Neural progenitor cell (in vitro differentiated cells): ENCODE data around the gene SMYD3. TPM values are rescaled to one million over a fixed set of nuclear protein-coding genes. Genes with fewer than 3 reads are reported as not detected.

ENCODE experiments used
- DNase-seq: peaks from one replicate; pipeline ENCODE4 v3.0.0-alpha.2; 2016; ENCODE audit warnings: low spot score
- H2AFZ ChIP-seq: fragments of 200-600 bp; sonication (generic); replicated peaks from 2 replicates; pipeline ENCODE4 v1.6.1; 2016; ENCODE audit warnings: antibody characterized with exemption
- H3F3A ChIP-seq: fragments of 200-600 bp; sonication (generic); 2 replicates; pipeline ENCODE4 v1.6.1; 2016; ENCODE audit warnings: antibody characterized with exemption, low read depth
- H3K27ac ChIP-seq: fragments of 200-600 bp; sonication (generic); 2 replicates; pipeline ENCODE4 v1.5.1; 2016; ENCODE audit warnings: mild to moderate bottlenecking
- H3K27me3 ChIP-seq: fragments of 200-600 bp; sonication (generic); 2 replicates; pipeline ENCODE4 v1.6.1; 2016; ENCODE audit warnings: mild to moderate bottlenecking, moderate library complexity
- H3K36me3 ChIP-seq: fragments of 200-600 bp; sonication (generic); 2 replicates; pipeline ENCODE4 v1.5.1; 2016
- H3K4me1 ChIP-seq: fragments of 200-600 bp; sonication (generic); 2 replicates; pipeline ENCODE4 v1.6.1; 2016; ENCODE audit warnings: mixed run types
- H3K4me2 ChIP-seq: fragments of 200-600 bp; sonication (generic); 2 replicates; pipeline ENCODE4 v1.6.1; 2016
- H3K4me3 ChIP-seq: fragments of 200-600 bp; sonication (generic); 2 replicates; pipeline ENCODE4 v1.5.1; 2016
- H3K79me2 ChIP-seq: fragments of 200-600 bp; sonication (generic); 2 replicates; pipeline ENCODE4 v1.6.1; 2016; ENCODE audit warnings: low read depth
- H3K9ac ChIP-seq: fragments of 200-600 bp; sonication (generic); 2 replicates; pipeline ENCODE4 v1.6.1; 2016
- H3K9me3 ChIP-seq: fragments of 200-600 bp; sonication (generic); 2 replicates; pipeline ENCODE4 v1.5.1; 2016; ENCODE audit warnings: low read depth
- H4K20me1 ChIP-seq: fragments of 200-600 bp; sonication (generic); 2 replicates; pipeline ENCODE4 v1.6.1; 2016; ENCODE audit warnings: low read depth
- H3K27ac Mint-ChIP-seq: 3 replicates; pipeline ENCODE4 v1.8.0; 2021; ENCODE audit warnings: mixed read lengths
- H3K27me3 Mint-ChIP-seq: 2 replicates; pipeline ENCODE4 v1.8.0; 2022; ENCODE audit warnings: low read depth, mild to moderate bottlenecking, inconsistent platforms, moderate library complexity, mixed read lengths; ENCODE audit not compliant: insufficient read depth
- H3K36me3 Mint-ChIP-seq: 3 replicates; pipeline ENCODE4 v1.8.0; 2021; ENCODE audit warnings: mixed read lengths
- H3K4me1 Mint-ChIP-seq: 3 replicates; pipeline ENCODE4 v1.8.0; 2021; ENCODE audit warnings: mixed read lengths
- H3K4me3 Mint-ChIP-seq: 3 replicates; pipeline ENCODE4 v1.8.0; 2021; ENCODE audit warnings: mild to moderate bottlenecking, moderate library complexity, mixed read lengths
- H3K9me3 Mint-ChIP-seq: 3 replicates; pipeline ENCODE4 v1.8.0; 2020; ENCODE audit warnings: mixed read lengths
- CTCF ChIP-seq: fragments of 200-600 bp; sonication (generic); IDR thresholded peaks from 2 replicates; pipeline ENCODE4 v1.5.1; 2017; ENCODE audit warnings: antibody characterized with exemption, mild to moderate bottlenecking
- EZH2 ChIP-seq: fragments of 200-600 bp; sonication (generic); IDR thresholded peaks from 2 replicates; pipeline ENCODE4 v1.6.1; 2017; ENCODE audit warnings: antibody characterized with exemption, mild to moderate bottlenecking, moderate library complexity
- EZH2phosphoT487 ChIP-seq: fragments of 200-600 bp; sonication (generic); IDR thresholded peaks from 2 replicates; pipeline ENCODE4 v1.6.1; 2017; ENCODE audit warnings: antibody characterized with exemption
- total RNA-seq: library from RNA; depleted of rRNA; stranded (reverse); fragments of >200 nt; gene quantifications from 2 replicates; pipeline ENCODE4 v1.2.3, GENCODE V29; 2015; ENCODE audit warnings: low replicate concordance

The SMYD3 gene
- total RNA-seq, 1 donor from 2014 or later, result 43.2 TPM

GRCh38 chr1:245829194-245829593 is 677.9 kb downstream of the SMYD3 start:
- Histone ChIP-seq H3K36me3 (no peaks in the 10 kb centered on the region), H3F3A (no peaks in the 10 kb centered on the region), H3K4me3 (no peak overlapping the region), H3K4me1 (no peaks in the 10 kb centered on the region), H2AFZ (no peak overlapping the region), H3K9ac (no peak overlapping the region), H3K4me2 (no peak overlapping the region), H3K27me3 (no peaks in the 10 kb centered on the region), H3K79me2 (no peaks in the 10 kb centered on the region), H4K20me1 (no peaks in the 10 kb centered on the region), H3K27ac (no peak overlapping the region), H3K9me3 (no peaks in the 10 kb centered on the region)
- H3K27ac Mint-ChIP-seq, result no peak overlapping the region
- peaks cover 2% of the 10 kb centered on the region for H3K4me1 Mint-ChIP-seq
- peaks cover 2% of the 10 kb centered on the region for H3K27me3 Mint-ChIP-seq
- H3K9me3 Mint-ChIP-seq, result peaks cover 3% of the 10 kb centered on the region
- H3K36me3 Mint-ChIP-seq, result peaks cover 4% of the 10 kb centered on the region
- H3K4me3 Mint-ChIP-seq, result no peak overlapping the region
- no peak for DNase-seq
- no peak for TF ChIP-seq CTCF
- TF ChIP-seq EZH2, result no peak
- no peak for TF ChIP-seq EZH2phosphoT487

GRCh38 chr1:245827301-245827700 is 679.8 kb downstream of the SMYD3 start:
- H3K27ac ChIP-seq, result no peak overlapping the region
- no peaks in the 10 kb centered on the region for H3K36me3 ChIP-seq
- Mint-ChIP-seq H3K4me1 (peaks cover 7% of the 10 kb centered on the region), H3K27me3 (peaks cover 2% of the 10 kb centered on the region), H3K4me3 (no peak overlapping the region), H3K36me3 (peaks cover 6% of the 10 kb centered on the region), H3K27ac (no peak overlapping the region), H3K9me3 (peaks cover 5% of the 10 kb centered on the region)
- no peak overlapping the region for H2AFZ ChIP-seq
- no peak overlapping the region for H3K4me3 ChIP-seq
- TF ChIP-seq EZH2 (no peak), CTCF (no peak), EZH2phosphoT487 (no peak)
- no peaks in the 10 kb centered on the region for H3K4me1 ChIP-seq
- no peaks in the 10 kb centered on the region for H3F3A ChIP-seq
- H4K20me1 ChIP-seq, result no peaks in the 10 kb centered on the region
- no peak for DNase-seq
- H3K9me3 ChIP-seq, result no peaks in the 10 kb centered on the region
- H3K4me2 ChIP-seq, result no peak overlapping the region
- H3K9ac ChIP-seq, result no peak overlapping the region
- H3K27me3 ChIP-seq, result no peaks in the 10 kb centered on the region
- no peaks in the 10 kb centered on the region for H3K79me2 ChIP-seq

GRCh38 chr1:245825128-245825901 is 681.8 kb downstream of the SMYD3 start:
- Histone ChIP-seq H2AFZ (no peak overlapping the region), H3F3A (no peaks in the 10 kb centered on the region), H3K36me3 (no peaks in the 10 kb centered on the region), H3K4me1 (no peaks in the 10 kb centered on the region), H3K9ac (no peak overlapping the region), H4K20me1 (no peaks in the 10 kb centered on the region), H3K4me2 (no peak overlapping the region), H3K79me2 (no peaks in the 10 kb centered on the region), H3K4me3 (no peak overlapping the region), H3K27me3 (no peaks in the 10 kb centered on the region), H3K9me3 (no peaks in the 10 kb centered on the region), H3K27ac (no peak overlapping the region)
- peaks cover 2% of the 10 kb centered on the region for H3K27me3 Mint-ChIP-seq
- no peak overlapping the region for H3K4me3 Mint-ChIP-seq
- peaks cover 6% of the 10 kb centered on the region for H3K36me3 Mint-ChIP-seq
- no peak overlapping the region for H3K27ac Mint-ChIP-seq
- DNase-seq, result no peak
- H3K4me1 Mint-ChIP-seq, result peaks cover 7% of the 10 kb centered on the region
- H3K9me3 Mint-ChIP-seq, result peaks cover 2% of the 10 kb centered on the region
- TF ChIP-seq EZH2 (no peak), EZH2phosphoT487 (no peak), CTCF (no peak)
